Lung (tissue), 12 donors: Measurements from ENCODE around the gene SIL1. TPM values are rescaled to one million over a fixed set of nuclear protein-coding genes. Genes with fewer than 3 reads are reported as not detected.
"Not testable (repeated sequence)": the region's sequence is repeated elsewhere in the genome, so short reads cannot be mapped to it uniquely, and the experiment has no call there.

Experiments
- ATAC-seq: fragments of 200-7000 bp; cut with Tn5 transposase; one replicate; pipeline ENCODE4 v1.9.1; 2020; ENCODE audit warnings: moderate number of reproducible peaks; ENCODE audit not compliant: insufficient read depth, low FRiP score
- DNase-seq, 3 donors: peaks; one replicate each; pipeline ENCODE4 v3.0.0-alpha.2; 2013 to 2017
- H3K27ac ChIP-seq, 2 donors: one replicate each; pipeline ENCODE4 v1.5.1; 2013; ENCODE audit warnings: mild to moderate bottlenecking in 2 of 2, moderate library complexity in 2 of 2, control low read depth in 1 of 2, inconsistent platforms in 1 of 2, low read depth in 1 of 2, low read length in 1 of 2
- H3K27me3 ChIP-seq, 3 donors: one replicate each; pipeline ENCODE4 v1.5.1; 2013; ENCODE audit warnings: low read length in 2 of 3; ENCODE audit not compliant: control insufficient read depth in 3 of 3, insufficient read depth in 3 of 3
- H3K36me3 ChIP-seq, 4 donors: one replicate each; pipeline ENCODE4 v1.5.1; 2013; ENCODE audit warnings: low read length in 4 of 4, mild to moderate bottlenecking in 1 of 4, moderate library complexity in 1 of 4; ENCODE audit not compliant: control insufficient read depth in 4 of 4, insufficient read depth in 4 of 4
- H3K4me1 ChIP-seq, 5 donors: one replicate each; pipeline ENCODE4 v1.5.1; 2013; ENCODE audit warnings: low read length in 5 of 5, mild to moderate bottlenecking in 2 of 5, moderate library complexity in 1 of 5; ENCODE audit not compliant: control insufficient read depth in 5 of 5, insufficient read depth in 5 of 5
- H3K4me3 ChIP-seq: one replicate; pipeline ENCODE4 v1.5.1; 2013; ENCODE audit warnings: mild to moderate bottlenecking, control low read depth, moderate library complexity
- H3K9ac ChIP-seq, 2 donors: one replicate each; pipeline ENCODE4 v1.5.1; 2013; ENCODE audit warnings: low read length in 2 of 2, control low read depth in 1 of 2; ENCODE audit not compliant: insufficient read depth in 1 of 2
- H3K9me3 ChIP-seq, 4 donors: one replicate each; pipeline ENCODE4 v1.5.1; 2013; ENCODE audit warnings: low read length in 3 of 4, mild to moderate bottlenecking in 1 of 4, moderate library complexity in 1 of 4; ENCODE audit not compliant: control insufficient read depth in 4 of 4, insufficient read depth in 3 of 4
- CTCF ChIP-seq: IDR thresholded peaks from 2 replicates; pipeline ENCODE4 v1.5.1; 2012; ENCODE audit warnings: mild to moderate bottlenecking; ENCODE audit errors: control extremely low read depth, extremely low read depth
- WGBS, 2 donors: extraction: QIAGEN DNeasy Blood & Tissue Kit; methylation state at CpG; one replicate each; pipeline ENCODE4 v1.1.7; 2013; 5-methylcytosine and 5-hydroxymethylcytosine counted together
- polyA plus RNA-seq, 2 donors: library from polyadenylated mRNA; stranded (reverse); fragments of 200-250 nt; gene quantifications; one replicate each; pipeline ENCODE4 v1.2.1, GENCODE V29; 2013
- total RNA-seq, 2 donors: library from RNA; depleted of rRNA in 1 of 2; stranded (reverse); fragments of >200 nt in 1 of 2; gene quantifications; one replicate each; pipeline ENCODE4 v1.2.1, GENCODE V29; 2014 to 2021
- donor health status: control.
- donor health status: control.
- donor health status: Bipolar disorder and iron deficiency.
- donor health status: healthy.
- donor health status: DM: yes; HTN: yes; CAD: no.

SIL1 gene
- total and polyA plus RNA-seq, 4 donors, result 38.5 to 109 (median 78.4) TPM

GRCh38 chr5:139196296-139196956, 1.7 kb downstream of the SIL1 start:
- no peaks in the 10 kb centered on the region for H3K36me3 ChIP-seq
- H3K4me3 ChIP-seq, result no peak overlapping the region
- no peak for TF ChIP-seq CTCF
- no peak for ATAC-seq
- peaks cover 0 to 13% (median 2%) of the 10 kb centered on the region in 5 donors for H3K4me1 ChIP-seq
- no peaks in the 10 kb centered on the region for H3K9me3 ChIP-seq
- no peak overlapping the region for H3K27ac ChIP-seq
- no peak for DNase-seq
- no peak overlapping the region for H3K9ac ChIP-seq
- WGBS, 2 donors, result 52 to 65% methylated on average over 5 of the region's 5 CpGs
- H3K27me3 ChIP-seq, result no peaks in the 10 kb centered on the region

- no peak overlapping the region for H3K4me3 ChIP-seq
Measured at GRCh38 chr5:139194486-139194885, 3.7 kb downstream of the SIL1 start.

GRCh38 chr5:139193928-139194327, 4.2 kb downstream of the SIL1 start:
- 87 to 91% methylated on average over 1 of the region's 1 CpG for WGBS, 2 donors
- no peak for TF ChIP-seq CTCF
- H3K9ac ChIP-seq, result no peak overlapping the region
- DNase-seq (no peak), ATAC-seq (no peak)
- H3K27me3 ChIP-seq, result no peaks in the 10 kb centered on the region
- H3K36me3 ChIP-seq, result no peaks in the 10 kb centered on the region
- H3K27ac ChIP-seq, result no peak overlapping the region
- H3K4me1 ChIP-seq, result peaks cover 0 to 13% (median 2%) of the 10 kb centered on the region in 5 donors
- H3K9me3 ChIP-seq, result no peaks in the 10 kb centered on the region
- H3K4me3 ChIP-seq, result no peak overlapping the region

More at GRCh38 chr5:139194486-139194885, 3.7 kb downstream of the SIL1 start:
- Histone ChIP-seq H3K9ac (no peak overlapping the region), H3K27me3 (no peaks in the 10 kb centered on the region), H3K27ac (no peak overlapping the region), H3K36me3 (no peaks in the 10 kb centered on the region), H3K4me1 (peaks cover 0 to 13% (median 2%) of the 10 kb centered on the region in 5 donors), H3K9me3 (no peaks in the 10 kb centered on the region)
- ATAC-seq, result no peak
- no peak for DNase-seq
- TF ChIP-seq CTCF, result no peak
- WGBS, 2 donors, result 96 to 99% methylated on average over 3 of the region's 3 CpGs

GRCh38 chr5:139192906-139193305, 5.3 kb downstream of the SIL1 start:
- WGBS, 2 donors, result 52 to 73% methylated on average over 3 to 4 of the region's 4 CpGs
- not testable (repeated sequence) for H3K4me3 ChIP-seq, H3K27me3 ChIP-seq, H3K27ac ChIP-seq, DNase-seq, H3K9me3 ChIP-seq, H3K9ac ChIP-seq, H3K36me3 ChIP-seq, ATAC-seq
- peaks cover 0 to 13% (median 7%) of the 10 kb centered on the region in 5 donors for H3K4me1 ChIP-seq

GRCh38 chr5:139191954-139192353, 6.2 kb downstream of the SIL1 start:
- H3K4me1 ChIP-seq, H3K9ac ChIP-seq, ATAC-seq, H3K36me3 ChIP-seq, H3K27ac ChIP-seq, H3K9me3 ChIP-seq, H3K4me3 ChIP-seq, DNase-seq, H3K27me3 ChIP-seq: not testable (repeated sequence)
- WGBS, 2 donors, result 92 to 99% methylated on average over 3 of the region's 3 CpGs
